Stimulated activated CD4-positive, alpha-beta T cell treated with anti-CD3 and anti-CD28 coated beads, Interleukin-15, amount 100 ng/mL, for 24 hours (primary cell): ENCODE data around the gene ERICH4.
A peak's percentile ranks its signal among the peaks of the same experiment; 100 is the strongest.
"Not testable (repeated sequence)": the region's sequence is repeated elsewhere in the genome, so short reads cannot be mapped to it uniquely, and the experiment has no call there.

Experiments used
- DNase-seq: peaks from one replicate; pipeline ENCODE4 v3.0.0-alpha.2; 2020

ERICH4 gene

DNA sequence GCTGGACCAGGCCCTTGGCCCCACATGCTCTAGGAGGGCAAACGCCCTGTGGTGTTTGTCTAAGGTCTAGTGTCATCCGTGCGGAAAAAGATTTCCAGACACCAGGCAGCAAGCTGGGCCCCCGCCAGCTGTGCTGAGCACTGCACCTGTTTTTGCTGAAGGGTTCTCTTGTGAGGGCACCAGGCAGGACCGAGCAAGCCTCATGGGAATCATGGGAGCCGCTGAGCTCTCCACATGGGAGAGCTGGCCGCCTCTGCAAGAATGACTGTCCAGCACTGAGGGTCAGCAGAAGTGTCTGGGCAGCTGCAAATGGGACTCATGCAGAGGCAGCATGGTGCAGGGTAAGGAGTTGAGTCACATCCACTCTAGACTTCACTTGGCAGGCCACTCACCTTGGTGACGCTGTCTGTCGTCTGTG, 27.8 kb upstream of the ERICH4 start:
- no peak for DNase-seq

GRCh38 chr19:41416194-41416674, 26.7 kb upstream of the ERICH4 start:
- DNase-seq: no peak

GRCh38 chr19:41420101-41420880, 22.7 kb upstream of the ERICH4 start:
- no peak for DNase-seq

DNA sequence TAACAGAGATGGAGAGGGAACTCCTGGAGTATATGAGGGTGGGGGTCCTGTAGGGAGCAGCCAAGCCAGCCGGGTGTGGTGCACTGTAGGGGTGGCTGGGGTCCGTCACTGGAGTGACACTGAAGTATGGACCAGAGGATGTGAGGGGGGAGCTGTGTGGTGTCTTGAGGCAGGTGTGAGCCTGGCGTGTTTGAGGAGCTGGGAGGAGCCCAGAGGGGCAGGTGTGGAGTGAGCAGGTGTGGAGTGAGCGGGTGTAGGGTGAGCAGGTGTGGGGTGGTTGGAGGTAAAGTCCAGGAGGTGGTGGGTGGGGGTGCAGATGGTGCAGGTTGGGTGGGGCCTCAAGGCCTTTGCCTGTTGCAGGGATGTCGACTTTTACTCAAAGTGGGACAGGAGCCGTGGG, 21.6 kb upstream of the ERICH4 start:
- no peak for DNase-seq

GRCh38 chr19:41421973-41422372, 21.0 kb upstream of the ERICH4 start:
- DNase-seq: no peak

DNA sequence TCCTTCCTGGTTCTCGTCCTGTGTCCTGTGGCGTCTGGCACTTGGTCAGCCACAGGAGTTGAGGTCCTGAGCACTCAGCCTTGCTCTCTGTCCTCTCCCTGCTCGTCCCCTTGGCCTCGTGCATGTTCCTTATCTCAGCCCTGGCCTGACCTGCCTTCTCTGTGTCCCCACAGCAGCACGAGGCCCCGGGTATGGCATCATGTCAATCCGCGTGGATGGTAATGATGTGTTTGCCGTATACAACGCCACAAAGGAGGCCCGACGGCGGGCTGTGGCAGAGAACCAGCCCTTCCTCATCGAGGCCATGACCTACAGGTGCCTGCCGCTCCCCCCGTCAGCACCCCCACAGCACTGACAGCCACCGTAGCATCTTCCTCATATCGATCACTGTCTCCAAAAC, 20.5 kb upstream of the ERICH4 start:
- no peak for DNase-seq

GRCh38 chr19:41422955-41423354, 20.0 kb upstream of the ERICH4 start:
- DNase-seq: no peak

- no peak for DNase-seq
Measured at GRCh38 chr19:41424335-41425173, 18.4 kb upstream of the ERICH4 start.

DNA sequence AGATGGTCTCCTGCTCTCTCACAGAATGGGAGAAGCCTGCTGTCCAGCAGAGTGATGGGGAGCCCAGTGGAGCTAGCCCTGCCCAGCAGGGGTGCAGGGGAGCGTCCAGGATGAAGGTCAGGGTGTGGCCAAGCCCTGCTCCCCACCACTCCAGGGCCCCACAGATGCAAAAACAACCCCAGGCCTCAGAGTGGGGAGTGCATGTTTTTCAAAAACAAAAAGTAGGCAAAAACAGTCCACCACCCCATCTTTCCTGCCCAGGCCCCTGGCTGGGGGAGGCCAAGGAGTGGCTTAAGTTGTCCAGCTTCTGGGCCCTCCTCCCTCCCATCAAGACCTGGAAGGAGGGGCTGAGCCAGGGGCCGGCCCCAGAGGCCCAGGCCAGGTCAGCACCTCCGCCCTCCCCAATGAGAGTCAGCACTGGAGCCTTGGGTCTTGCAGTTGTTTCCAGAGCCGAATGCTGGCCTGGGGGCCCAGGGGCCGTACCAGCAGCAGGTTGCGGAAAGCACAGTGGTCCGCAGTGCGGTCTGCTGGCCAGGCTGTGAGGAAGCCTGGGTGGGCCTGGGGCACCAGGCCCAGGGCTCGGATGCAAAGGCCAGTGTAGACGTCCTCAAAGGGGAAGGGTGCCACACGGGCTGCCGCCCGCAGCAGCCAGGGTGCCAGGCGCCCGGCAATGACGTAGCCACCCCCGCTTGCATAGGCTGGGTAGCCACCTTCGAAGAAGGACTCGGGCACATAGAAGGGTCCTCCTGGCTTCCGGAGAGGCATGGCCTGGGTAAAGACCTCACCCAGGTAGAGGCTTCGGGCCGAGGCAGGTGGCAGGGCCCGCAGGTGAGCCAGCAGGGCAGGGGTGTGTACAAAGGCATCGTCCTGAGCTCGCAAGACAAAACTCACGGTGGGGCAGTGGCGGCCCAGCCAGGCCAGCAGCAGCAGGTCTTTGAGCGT, 17.5 kb upstream of the ERICH4 start:
- no peak for DNase-seq

- DNase-seq: no peak
Measured at GRCh38 chr19:41426116-41426841, 16.7 kb upstream of the ERICH4 start.

- peak; percentile 69 for DNase-seq
Measured at GRCh38 chr19:41426952-41427646, 15.9 kb upstream of the ERICH4 start, which contains the start of gene B3GNT8. Gene B3GNT8 (minus strand): TSS chr19:41427374. CDS start chr19:41426778, 596 bp downstream.

GRCh38 chr19:41427647-41428480, 15.1 kb upstream of the ERICH4 start:
- peak; percentile 45 for DNase-seq

- DNase-seq: no peak
Measured at GRCh38 chr19:41428481-41428859, 14.5 kb upstream of the ERICH4 start.

DNA sequence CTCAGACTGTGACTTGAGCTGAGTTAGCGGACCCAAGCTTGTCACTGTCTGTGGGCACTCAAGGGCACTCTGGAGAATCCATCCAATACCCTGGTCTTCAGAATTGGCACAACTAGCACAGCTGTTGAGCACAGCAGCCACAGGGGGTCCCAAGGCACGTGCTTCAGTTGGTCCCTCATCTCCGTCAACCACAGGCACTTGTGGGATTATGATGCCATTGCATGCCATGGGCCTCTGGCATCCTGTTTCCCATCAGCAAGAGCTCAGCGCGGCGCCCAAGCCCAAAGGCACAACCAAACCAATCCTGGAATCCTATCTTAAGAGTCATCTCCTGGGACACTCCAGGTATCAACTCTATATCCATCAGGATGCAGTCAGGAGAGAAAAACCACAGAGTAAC, 12.0 kb upstream of the ERICH4 start:
- DNase-seq: no peak

DNA sequence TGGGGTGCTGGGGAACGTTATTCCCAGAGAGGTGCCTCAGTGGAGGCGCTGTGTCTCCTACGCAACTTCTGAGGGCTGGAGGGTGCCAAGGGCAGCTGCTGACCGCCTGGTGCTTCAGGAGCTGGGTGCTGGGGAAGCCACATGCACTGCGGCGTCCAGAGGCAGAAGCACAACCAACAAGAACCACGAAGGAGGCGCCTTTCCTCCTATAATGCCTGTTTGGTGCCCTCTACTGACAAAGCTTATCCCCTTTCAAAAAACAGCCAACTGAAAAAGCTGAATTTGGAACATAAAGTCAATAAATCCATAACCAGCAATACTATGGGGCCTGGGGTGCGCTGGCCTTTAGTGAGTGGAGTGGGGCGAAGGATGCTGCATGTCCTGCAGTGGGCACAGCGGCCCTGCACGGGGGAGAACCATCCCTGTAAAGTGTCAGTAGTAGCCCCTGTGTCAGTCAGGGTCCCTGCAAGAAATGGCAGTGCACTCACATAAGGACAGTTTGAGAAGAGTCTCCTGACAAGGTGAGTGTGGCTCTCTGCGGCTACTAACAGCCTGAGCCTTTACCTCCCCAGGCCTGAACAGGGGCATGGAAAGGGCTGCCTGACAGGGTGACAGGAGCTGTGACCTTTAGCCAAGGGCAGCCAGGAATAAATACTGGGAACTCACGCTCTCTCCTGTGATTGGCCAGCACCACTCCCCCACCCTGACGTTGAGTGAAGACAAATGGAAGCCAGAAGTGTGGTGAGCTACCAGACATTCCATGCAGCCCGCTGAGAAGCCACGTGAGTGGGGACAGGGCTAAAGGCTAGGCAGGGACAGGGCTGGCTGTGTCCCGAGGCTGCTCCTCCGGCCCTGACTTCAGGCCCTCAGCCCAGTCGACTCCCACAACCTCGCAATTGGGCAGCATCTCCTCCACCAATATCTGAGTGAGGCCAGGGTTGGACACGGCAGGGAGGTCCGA, 11.2 kb upstream of the ERICH4 start:
- DNase-seq: no peak

DNA sequence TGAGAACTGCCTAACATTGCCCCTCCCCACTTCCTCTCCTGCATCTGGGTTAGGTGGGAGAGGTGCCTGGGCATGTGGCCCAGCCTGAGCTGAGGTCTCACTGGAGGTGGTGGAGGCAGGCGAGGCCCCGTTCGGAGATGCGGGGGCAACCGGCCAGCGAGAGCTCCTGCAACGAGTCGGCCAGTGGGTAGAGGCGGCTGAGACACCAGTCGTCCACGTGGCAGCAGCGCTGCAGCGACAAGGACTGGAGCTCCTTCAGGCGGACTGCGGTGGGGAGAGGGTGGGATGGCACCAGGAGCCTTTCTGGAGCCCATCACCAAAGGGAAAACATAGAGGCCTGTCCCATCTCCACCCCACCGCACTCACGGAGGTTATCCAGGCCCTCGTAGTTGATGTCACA, 9.8 kb upstream of the ERICH4 start:
- no peak for DNase-seq

DNA sequence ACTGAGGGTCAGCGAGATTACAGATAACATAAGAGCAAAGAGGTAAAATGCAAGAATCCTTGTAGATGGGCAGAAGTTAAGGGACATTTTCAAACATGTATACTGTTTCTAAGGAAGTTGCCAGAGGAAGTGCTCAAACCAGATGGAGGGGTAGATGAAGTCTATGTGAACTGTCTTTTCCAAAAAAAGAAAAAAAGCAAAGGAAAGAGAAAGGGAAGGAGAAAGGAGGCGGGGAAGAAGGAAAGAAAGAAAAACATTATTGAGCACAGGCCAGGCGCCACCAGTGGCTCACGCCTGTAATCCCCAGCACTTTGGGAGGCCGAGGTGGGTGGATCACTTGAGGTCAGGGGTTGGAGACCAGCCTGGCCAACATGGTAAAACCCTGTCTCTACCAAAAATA, 8.5 kb upstream of the ERICH4 start:
- no peak for DNase-seq

DNA sequence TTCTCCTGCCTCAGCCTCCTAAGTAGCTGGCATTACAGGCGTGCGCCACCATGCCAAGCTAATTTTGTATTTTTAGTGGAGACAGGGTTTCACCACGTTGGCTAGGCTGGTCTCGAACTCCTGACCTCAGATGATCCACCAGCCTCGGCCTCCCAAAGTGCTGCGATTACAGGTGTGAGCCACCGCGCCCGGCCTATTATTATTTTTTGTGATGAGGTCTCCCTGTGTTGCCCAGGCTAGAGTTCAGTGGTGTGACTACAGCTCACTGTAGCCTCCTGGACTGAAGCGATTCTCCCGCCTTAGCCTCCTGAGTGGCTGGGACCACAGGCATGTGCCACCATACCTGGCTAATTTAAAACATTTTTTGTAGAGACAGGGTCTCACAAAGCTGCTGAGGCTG, 7.6 kb upstream of the ERICH4 start:
- DNase-seq: not testable (repeated sequence)
